Ecto neural progenitor cell (in vitro differentiated cells): ENCODE results near the gene ENTREP3.
"Not testable (repeated sequence)": the region's sequence is repeated elsewhere in the genome, so short reads cannot be mapped to it uniquely, and the experiment has no call there.

Source experiments
- DNase-seq: peaks from one replicate; pipeline ENCODE4 v3.0.0-alpha.2; 2018; ENCODE audit warnings: low spot score

ENTREP3 gene

GRCh38 chr1:155223047-155223446 lies 32.2 kb downstream of the ENTREP3 start:
- DNase-seq: no peak

GRCh38 chr1:155220211-155220965 lies 34.9 kb downstream of the ENTREP3 start:
- DNase-seq: not testable (repeated sequence)

- DNase-seq: no peak
Measured at GRCh38 chr1:155219592-155220031, 35.7 kb downstream of the ENTREP3 start.

- DNase-seq: no peak
Measured at GRCh38 chr1:155218854-155219591, 36.3 kb downstream of the ENTREP3 start.

GRCh38 chr1:155214702-155215101 lies 40.6 kb downstream of the ENTREP3 start:
- not testable (repeated sequence) for DNase-seq

GRCh38 chr1:155212051-155212440 lies 43.2 kb downstream of the ENTREP3 start:
- DNase-seq: not testable (repeated sequence)

- DNase-seq: not testable (repeated sequence)
Measured at GRCh38 chr1:155211381-155212050, 43.8 kb downstream of the ENTREP3 start.

- DNase-seq: no peak
Measured at GRCh38 chr1:155210314-155211104, 44.8 kb downstream of the ENTREP3 start.

GRCh38 chr1:155209312-155209721 lies 46.0 kb downstream of the ENTREP3 start:
- no peak for DNase-seq

- DNase-seq: peak; percentile 96
Measured at GRCh38 chr1:155208541-155209311, 46.6 kb downstream of the ENTREP3 start, which contains the start of gene MTX1. MTX1 (plus strand) TSS chr1:155208695; CDS start chr1:155208805, 110 bp downstream.

GRCh38 chr1:155207806-155208540 lies 47.3 kb downstream of the ENTREP3 start, which contains the start of gene THBS3:
THBS3 (minus strand) TSS chr1:155207897; CDS start chr1:155207876, 21 bp downstream.
- DNase-seq: peak; percentile 84

- peak; percentile 87 for DNase-seq
Measured at GRCh38 chr1:155206891-155207805, 48.1 kb downstream of the ENTREP3 start.

GRCh38 chr1:155205969-155206593 lies 49.2 kb downstream of the ENTREP3 start:
- no peak for DNase-seq

GRCh38 chr1:155205035-155205434 lies 50.2 kb downstream of the ENTREP3 start:
- no peak for DNase-seq

- no peak for DNase-seq
Measured at GRCh38 chr1:155202731-155203515, 52.4 kb downstream of the ENTREP3 start.

GRCh38 chr1:155202198-155202597 lies 53.1 kb downstream of the ENTREP3 start:
- no peak for DNase-seq

GRCh38 chr1:155200920-155201319 lies 54.4 kb downstream of the ENTREP3 start:
- no peak for DNase-seq

GRCh38 chr1:155199792-155200191 lies 55.5 kb downstream of the ENTREP3 start:
- no peak for DNase-seq
